ENCODE measurements around the gene HSBP1.

Gene HSBP1

GRCh38 chr16:83803811-83804210 is 4.0 kb upstream of the HSBP1 start:
- no peak for DNase-seq (ENCODE audit: low read depth in 2 of 2)

- DNase-seq (ENCODE audit: low read depth in 2 of 2): no peak
Measured at GRCh38 chr16:83804366-83804765, 3.4 kb upstream of the HSBP1 start.

DNA sequence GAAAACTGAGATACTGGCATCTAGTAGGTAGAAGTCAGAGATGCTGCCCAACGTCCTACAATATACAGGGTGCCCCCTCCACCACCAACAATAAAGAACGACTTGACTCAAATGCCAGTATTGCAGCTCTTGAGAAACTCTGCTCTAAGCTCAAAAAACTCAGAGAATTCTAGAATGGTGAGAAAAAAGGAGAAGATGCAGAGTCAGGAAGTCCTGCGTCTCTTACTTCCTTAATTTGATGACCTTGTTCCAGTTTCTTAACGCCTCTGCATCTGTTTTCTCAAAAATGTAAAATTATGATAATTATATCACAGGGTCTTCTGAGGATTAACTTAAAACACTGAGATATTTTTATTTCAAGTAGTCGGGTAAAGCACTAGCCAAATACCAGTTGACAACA is 1.7 kb upstream of the HSBP1 start:
- DNase-seq (ENCODE audit: low read depth in 2 of 2): no peak

DNA sequence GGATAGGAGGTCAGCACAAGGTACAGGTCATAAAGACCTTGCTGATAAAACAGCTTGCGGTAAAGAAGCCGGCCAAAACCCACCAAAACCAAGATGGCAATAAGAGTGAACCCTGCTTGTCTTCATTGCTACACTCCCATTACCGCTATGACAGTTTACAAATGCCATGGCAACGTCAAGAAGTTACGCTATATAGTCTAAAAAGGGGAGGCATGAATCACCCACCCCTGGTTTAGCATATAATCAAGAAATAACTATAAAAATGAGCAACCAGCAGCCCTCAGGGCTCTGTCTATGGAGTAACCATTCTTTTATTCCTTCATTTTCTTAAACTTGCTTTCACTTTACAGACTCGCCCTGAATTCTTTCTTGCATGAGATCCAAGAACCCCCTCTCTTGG is 1.0 kb upstream of the HSBP1 start:
- no peak for DNase-seq (ENCODE audit: low read depth in 2 of 2)

DNA sequence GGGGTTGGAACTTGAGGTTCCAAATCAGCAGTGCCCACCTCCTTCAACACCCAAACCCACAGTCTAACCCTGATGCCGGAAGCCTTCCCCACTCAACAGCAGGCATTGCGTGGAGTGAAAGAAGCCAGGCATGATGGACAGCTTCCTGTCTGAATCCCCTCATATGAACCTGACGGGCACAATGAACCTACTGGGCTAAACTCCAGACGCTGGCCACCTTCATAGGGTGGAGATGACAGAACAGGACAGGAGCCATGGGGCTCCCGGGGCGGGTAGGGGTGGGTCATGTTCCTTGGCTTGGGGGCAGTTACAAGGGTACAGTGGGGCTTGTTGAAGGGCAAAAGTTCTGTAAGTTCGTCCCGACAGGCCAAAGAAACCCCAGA is 460 bp upstream of the HSBP1 start:
- no peak for DNase-seq (ENCODE audit: low read depth in 2 of 2)

DNA sequence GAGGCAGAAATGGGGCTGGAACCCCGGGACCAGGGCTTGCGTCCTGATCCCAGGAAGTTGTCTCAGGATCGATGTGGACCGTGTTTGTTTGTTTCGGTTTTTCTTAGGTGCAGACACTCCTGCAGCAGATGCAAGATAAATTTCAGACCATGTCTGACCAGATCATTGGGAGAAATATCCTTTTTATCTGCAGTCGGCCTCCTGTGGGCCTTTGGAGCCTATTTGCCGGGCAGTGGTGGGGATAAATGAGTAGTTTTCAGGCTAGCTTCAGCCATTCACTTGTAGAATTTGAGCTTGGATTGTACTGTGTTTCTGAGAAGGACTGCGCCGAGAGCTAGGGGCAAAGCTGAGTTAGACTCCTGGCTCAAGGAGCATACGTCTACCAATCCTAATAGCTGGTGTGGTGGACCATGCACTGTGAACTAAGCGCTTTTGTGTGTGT is 816 bp downstream of the HSBP1 start:
- no peak for DNase-seq (ENCODE audit: low read depth in 2 of 2)

DNA sequence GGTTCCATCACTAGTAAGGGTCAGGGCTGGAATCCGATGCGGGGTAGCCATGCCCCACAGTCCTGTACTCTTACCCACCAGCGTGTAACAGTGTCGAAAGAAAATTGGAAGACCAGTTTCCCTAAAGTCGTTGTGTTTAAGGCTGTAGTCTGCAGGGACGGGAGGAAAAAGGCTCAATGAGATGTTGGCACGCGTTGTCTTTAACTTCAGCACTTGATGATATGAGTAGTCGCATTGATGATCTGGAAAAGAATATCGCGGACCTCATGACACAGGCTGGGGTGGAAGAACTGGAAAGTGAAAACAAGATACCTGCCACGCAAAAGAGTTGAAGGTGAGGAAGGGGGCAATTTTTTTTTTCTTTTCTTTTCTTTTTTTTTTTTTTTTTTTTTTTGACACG is 1.3 kb downstream of the HSBP1 start:
- no peak for DNase-seq (ENCODE audit: low read depth in 2 of 2)

- DNase-seq (ENCODE audit: low read depth in 2 of 2): no peak
Measured at GRCh38 chr16:83810901-83811300, 3.1 kb downstream of the HSBP1 start.

DNA sequence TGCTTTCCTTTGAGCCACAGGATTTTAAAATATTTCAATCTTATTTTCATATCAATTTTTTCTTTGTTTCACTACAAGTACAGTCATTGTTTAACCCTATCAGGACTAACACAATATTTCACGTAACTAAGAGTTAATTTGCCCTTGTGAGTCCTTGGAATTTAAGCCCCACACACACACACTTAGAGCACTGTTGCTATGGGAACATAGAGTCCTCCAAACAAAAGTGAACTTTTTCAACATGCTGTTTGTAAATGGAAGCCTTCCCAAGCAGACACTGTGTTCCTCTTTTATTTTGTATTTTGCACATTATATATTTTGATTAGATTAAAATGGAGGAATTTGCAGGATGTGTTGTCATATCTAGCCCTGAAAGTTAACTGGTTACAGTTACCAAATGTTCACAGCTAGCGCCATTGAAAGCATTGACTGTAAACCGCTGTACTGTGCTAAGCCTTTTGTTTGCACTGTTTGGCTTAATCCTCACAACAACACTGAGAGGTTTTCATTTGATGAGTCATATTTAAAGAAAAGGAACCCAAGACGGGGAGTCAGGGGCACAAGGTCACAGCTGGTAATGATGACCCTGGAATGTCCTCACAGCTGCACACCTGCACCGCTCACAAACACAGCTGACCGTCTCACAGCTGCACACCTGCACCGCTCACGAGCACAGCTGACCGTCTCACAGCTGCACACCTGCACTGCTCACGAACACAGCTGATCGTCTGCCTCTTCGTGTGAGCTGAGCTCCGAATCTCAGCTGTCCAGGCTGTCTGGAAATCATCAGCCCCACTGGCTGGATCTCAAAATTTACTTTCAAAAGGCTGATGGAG is 6.3 kb downstream of the HSBP1 start:
- no peak for DNase-seq (ENCODE audit: low read depth in 2 of 2)

DNA sequence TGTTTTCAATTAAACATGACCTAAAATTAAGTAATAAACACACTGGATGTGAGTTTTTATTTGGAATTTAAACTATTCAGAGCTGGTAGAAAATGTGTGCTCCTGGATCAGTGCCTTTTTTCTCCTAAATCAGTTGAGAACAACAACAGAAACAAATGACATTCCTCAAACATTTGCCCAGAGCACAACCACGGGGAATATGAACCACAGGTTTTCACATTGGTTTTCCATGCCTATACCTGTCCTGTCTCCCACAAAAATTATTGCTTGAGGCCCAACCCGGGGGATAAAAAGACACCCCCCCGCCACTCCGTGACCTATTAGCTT is 6.8 kb downstream of the HSBP1 start:
- no peak for DNase-seq (ENCODE audit: low read depth in 2 of 2)

DNA sequence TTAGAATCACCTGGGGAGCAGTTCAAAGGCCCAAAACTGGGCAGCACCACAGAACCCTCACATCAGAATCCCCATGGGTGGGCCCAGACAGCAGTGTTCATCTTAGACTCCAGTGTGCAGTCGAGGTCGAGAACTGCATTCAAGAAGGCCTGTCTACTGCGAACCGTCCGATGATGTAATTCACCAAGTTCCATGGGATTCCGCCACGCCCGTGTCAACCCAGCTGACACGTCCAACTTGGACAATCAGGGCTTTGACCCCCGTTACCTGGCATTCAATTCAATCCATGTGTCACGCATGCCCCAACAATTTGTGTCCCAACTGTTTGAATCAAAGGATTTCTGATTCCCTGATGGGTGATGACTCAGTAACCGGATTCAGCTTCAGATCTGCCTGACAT is 9.2 kb downstream of the HSBP1 start:
- DNase-seq (ENCODE audit: low read depth in 2 of 2): no peak

GRCh38 chr16:83818276-83818675 is 10.5 kb downstream of the HSBP1 start:
- DNase-seq (ENCODE audit: low read depth in 2 of 2): no peak

GRCh38 chr16:83819361-83819760 is 11.6 kb downstream of the HSBP1 start:
- DNase-seq (ENCODE audit: low read depth in 2 of 2): no peak

GRCh38 chr16:83826146-83826913 is 18.6 kb downstream of the HSBP1 start:
- peak; percentile 58 to 60 for DNase-seq (ENCODE audit: low read depth in 2 of 2)

GRCh38 chr16:83830091-83830768 is 22.5 kb downstream of the HSBP1 start:
- DNase-seq (ENCODE audit: low read depth in 2 of 2): no peak

GRCh38 chr16:83830769-83831455 is 23.1 kb downstream of the HSBP1 start:
- DNase-seq (ENCODE audit: low read depth in 2 of 2): no peak

DNA sequence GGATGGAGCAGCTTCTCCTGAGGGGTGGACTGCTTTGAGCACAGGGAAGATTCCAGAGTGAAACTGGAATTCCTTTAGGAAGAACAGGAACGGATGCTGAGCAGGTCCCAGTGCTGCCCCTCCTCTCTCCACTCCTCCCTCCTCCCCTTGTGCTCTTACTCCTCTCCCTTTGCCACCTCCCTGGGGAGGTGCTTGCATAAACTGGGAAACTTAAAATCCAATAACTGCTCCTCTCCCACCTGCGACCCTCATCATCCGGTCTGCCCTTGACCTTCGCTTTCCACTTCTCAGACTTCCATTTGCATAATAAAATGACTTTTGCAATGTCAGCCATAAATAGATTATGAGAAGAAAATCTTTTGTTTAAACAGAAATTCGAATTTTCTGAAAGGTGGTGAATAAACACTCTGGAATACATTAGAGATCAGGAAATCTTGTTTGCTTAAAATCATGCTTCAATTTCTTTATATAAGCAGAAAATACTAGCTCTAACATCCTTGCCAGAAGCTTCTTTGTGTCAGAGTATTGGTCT is 23.7 kb downstream of the HSBP1 start:
- DNase-seq (ENCODE audit: low read depth in 2 of 2): no peak

DNA sequence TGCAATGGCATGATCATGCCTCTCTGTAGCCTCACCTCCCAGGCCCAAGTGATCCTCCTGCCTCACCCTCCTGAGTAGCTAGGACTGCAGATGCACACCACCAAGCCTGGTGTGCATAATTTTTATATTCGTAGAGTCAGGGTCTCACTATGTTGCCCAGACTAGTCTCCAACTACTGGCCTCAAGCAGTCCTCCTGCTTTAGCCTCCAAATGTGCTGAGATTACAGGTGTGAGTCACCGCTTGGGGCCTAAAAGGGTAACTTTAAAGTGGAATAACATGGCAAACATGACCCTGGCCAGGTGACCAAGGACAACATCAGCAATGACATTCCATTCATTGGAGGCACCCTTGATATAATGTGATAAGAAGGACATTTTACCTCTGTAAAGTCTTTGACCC is 26.1 kb downstream of the HSBP1 start:
- DNase-seq (ENCODE audit: low read depth in 2 of 2): no peak

DNA sequence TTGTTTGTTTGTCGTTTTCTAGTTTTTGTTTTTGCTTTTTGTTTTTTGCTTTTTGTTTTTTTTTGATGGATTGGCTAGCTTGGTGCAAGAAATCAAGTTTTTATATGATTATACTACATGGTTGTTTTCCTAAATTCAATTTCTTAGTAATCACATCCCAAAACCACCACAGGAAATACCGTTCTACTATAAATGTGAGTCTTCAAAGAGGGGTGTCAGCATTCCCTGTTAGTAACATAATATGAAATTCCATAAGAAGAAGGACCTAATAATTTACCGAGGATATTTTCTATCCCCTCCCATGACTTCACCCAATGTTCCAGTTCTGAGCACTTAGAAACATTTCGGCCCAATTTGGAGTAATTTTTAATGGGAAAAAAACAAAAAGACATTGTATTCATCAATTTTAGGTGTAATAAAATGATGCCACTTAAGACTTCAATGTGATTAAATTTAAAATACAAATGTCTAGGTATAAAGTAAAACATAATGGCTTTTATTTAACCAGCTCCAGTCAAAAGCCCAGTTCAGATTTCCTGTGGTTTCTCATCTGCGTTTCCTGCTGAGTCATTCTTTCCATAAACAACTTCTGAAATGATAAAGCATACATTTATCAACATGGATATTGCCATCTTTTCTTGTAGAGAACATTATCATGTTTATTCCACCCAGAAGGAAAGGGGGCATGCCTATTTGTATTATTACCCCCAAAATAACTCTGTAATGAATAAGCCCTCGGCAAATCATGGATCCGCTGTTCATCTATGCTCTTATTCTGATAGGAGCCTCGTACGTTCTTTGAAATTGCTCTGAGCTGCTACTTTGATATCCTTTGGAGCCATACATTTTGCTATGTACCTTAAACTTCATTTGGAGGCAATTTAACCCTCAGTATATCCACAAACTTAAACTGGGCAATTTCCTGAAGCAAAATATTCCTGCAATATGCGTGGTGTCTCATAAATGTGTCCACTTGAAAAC is 28.1 kb downstream of the HSBP1 start:
- no peak for DNase-seq (ENCODE audit: low read depth in 2 of 2)

- no peak for DNase-seq (ENCODE audit: low read depth in 2 of 2)
Measured at GRCh38 chr16:83837566-83837965, 29.8 kb downstream of the HSBP1 start.

GRCh38 chr16:83838151-83838550 is 30.4 kb downstream of the HSBP1 start:
- no peak for DNase-seq (ENCODE audit: low read depth in 2 of 2)

All from activated CD8-positive, alpha-beta memory T cell treated with anti-CD3 and anti-CD28 coated beads for 4 hours (primary cell).